ENCODE results near the gene SOX3. TPM values are rescaled to one million over a fixed set of nuclear protein-coding genes. Genes with fewer than 3 reads are reported as not detected.
A peak's percentile ranks its signal among the peaks of the same experiment; 100 is the strongest.

SOX3 gene
- total RNA-seq, result not detected
- long read RNA-seq, result 0 reads

DNA sequence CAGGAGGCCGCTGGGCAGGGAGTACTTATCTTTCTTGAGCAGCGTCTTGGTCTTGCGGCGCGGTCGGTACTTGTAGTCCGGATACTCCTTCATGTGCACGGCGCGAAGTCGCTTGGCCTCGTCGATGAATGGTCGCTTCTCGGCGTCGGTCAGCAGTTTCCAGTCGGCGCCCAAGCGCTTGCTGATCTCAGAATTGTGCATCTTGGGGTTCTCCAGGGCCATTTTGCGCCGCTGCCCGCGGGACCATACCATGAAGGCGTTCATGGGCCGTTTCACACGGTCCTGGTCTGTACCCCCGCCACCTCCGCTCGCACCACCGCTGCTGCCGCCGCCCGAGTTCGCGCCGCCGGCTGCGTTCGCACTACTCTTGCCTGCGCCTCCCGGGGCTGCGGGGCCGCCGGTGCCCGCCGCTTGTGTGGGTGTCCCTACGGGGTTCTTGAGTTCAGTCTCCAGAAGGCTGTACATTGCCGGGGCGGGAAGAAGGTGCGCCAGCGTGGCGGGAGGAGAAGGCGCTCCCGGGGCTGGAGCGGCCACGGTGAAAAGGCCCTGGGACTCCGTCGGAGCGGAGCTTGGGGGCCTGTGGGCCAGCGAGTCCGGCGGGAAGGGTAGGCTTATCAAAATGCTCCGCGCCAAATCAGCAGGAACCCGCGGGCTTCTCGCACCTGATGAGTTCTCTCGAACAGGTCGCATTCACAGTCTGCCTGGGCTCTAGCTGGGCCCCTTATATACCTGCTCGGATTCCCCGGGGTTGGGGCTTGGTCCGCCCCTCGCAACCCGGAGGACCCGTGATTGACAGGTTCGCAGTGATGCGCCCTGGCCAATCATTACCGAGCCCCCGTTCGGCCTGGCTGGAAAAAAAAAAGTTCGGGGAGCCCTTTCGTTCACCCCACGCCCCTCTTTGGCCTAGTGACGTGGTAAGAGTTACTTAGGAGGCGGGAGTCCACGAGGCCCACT, at the start of gene SOX3:
Gene SOX3 (minus strand): TSS at position 699 of the 954 bp plus-strand sequence. CDS start 9 bp downstream, at position 690.
- intact Hi-C loops (cut with DNase I), result no loop called here
- no peak for ATAC-seq (ENCODE audit: poor library complexity)
- no peak for DNase-seq

DNA sequence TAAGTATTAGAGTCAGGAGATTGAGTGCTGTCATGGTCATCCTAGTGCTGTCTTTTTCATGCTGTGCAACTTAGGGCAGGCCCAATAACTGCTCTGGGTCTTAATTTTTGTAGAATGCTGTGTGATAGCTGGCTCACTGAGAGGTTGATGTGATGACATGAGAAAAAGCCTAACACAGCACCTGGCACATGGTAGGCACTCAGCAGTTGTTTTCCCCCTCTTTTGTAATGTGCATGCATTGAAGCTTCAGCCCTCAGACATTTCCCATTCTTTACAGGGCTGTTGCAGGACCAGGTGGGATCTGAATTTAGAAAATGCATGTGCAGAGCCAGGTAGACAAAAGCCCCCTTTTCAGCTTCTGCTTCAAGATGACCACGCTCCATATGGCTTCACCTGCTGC, 44.1 kb upstream of the SOX3 start:
- ATAC-seq (ENCODE audit: poor library complexity), result no peak
- intact Hi-C loops (cut with DNase I), result no loop called here

DNA sequence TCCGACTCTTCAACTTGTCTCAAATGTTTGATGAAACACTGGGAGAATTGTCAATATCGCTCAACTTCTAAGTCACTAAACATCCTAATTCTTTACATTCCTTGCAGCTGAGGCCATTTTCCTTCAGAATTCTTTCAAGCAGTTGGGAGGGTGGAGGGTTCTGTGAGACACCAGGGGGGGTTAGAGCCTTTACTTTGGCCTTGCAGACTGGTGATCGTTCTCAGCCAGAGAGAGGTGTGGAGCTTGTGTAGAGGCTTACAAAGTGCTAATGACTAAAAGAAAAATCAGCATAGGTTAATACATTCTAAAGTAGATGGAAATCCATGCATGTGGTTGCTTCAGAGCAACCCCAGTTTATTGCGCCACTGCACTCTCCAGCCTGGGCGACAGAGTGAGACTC, 21.3 kb upstream of the SOX3 start:
- intact Hi-C loops (cut with DNase I), result no loop called here
- DNase-seq (no peak), ATAC-seq (ENCODE audit: poor library complexity) (no peak)

More for the DNA sequence above, 44.1 kb upstream of the SOX3 start:
- DNase-seq, result no peak

DNA sequence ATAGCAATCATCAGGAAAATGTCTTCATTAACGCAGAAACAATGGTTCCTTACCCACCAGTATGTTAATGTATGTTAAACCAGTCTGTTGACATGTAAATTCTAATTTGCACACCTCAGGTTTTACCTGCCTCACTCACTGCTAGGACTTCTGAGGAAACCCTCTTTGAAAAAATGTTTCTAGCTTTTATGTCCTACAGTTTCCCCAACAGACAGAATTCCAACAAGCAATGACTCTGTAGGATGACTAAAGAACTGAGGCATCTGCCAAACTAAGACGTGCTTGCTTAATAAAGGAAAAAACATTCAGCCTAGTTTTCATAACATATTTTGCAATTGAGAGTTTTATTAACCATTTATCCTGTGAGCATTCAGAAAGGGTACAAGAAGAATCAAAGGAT, 20.6 kb upstream of the SOX3 start:
- intact Hi-C loops (cut with DNase I), result no loop called here
- no peak for ATAC-seq (ENCODE audit: poor library complexity)
- no peak for DNase-seq

DNA sequence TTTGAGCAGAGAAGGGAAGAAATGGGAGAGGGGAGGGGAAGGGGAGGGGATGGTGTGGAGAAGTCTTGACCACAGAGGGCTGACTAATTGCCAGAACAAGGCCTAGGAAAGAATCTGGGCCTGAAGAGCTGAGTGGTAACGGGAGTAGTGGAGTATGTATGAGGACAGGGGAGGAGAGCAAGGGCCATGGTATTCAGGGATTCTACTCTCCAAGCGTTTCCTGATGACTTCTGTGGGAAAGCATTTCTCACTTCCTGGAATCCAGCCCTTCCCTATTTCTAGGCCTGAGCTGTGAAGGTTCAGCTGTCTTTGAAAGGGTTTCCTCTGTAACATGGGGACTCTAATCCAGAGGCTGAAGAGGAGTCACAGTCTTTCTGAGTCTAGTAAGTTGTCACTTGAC, 19.7 kb upstream of the SOX3 start:
- no peak for ATAC-seq (ENCODE audit: poor library complexity)

DNA sequence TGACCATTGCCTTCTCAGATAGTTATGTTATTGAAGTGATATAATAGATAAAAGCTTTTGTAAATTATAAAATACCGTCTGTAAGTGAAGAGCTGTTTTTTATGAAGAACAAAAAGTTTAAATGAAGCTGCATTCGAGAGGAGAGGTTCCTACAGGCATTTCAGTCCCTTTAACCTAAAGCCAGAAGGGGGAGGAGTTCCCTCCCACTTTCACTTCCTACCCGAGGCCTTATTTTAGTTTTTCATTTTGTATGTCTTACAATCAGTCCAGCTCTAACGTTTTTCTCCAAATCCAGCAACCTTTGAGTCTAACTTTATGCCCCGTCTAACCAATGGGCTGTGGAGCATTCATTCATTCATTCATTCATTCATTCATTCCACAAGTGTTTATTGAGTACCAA, 16.5 kb upstream of the SOX3 start:
- ATAC-seq (ENCODE audit: poor library complexity), result no peak
- intact Hi-C loops (cut with DNase I), result no loop called here
- DNase-seq, result no peak

More for the DNA sequence above, 19.7 kb upstream of the SOX3 start:
- DNase-seq, result no peak
- intact Hi-C loops (cut with DNase I), result no loop called here

DNA sequence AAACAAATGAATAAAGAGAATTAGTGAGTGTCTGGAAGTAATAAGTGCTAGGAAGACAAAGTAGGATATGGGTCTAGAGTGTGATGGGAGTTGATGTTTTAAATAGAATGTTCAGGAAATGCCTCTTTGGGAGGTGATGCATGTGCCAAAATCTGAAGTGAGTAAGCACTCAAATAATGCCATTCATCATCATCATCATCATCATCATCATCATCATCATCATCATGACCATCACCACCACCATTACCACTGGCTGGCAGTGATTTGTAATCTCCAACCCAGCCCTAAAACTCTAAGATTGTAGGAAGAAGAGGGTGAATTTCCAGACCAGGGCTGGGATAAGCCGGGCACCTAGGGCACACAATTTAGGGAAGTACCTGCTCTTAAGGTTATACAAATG, 9.7 kb upstream of the SOX3 start:
- intact Hi-C loops (cut with DNase I), result no loop called here
- ATAC-seq (ENCODE audit: poor library complexity) (no peak), DNase-seq (no peak)

DNA sequence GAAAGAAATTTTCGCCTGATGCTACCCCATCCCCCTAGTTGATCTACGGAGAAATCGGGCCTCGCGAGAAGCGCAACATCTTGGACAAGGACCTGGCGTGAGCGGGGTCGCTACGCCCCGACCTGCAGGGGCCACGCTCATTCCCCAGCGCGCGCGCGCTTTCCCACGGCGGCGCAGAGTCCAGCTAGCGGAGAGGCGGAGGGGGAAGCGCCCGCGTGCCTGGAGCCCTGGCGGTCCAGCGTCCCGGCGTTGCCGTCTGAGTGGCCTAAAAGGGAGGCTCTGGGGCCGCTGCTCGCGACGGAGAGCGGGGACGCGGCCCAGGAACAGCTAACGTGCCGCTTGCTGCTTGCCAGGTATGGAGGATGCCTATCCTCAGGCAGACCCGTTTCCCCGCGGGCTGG, 6.0 kb upstream of the SOX3 start:
- ATAC-seq (ENCODE audit: poor library complexity) (no peak), DNase-seq (no peak)
- intact Hi-C loops (cut with DNase I), result no loop called here

DNA sequence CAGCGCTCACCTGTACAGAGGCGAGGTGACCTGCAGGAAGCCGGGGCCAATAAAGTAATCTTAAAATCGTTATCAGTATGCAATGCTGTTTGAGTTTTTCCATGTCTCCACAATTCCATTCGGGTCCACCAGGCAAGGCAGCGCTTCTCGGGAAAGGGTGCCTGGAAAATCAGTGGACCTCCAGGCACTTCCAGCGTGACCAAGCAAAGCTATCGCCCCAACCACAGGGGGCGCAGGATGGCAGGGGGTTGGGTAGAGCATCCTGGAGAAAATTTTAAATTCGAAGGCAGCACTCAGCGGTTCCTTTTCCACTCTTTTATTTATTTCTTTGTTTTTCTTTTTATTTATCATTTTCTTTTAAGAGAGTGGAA, 5.4 kb upstream of the SOX3 start:
- intact Hi-C loops (cut with DNase I), result no loop called here
- ATAC-seq (ENCODE audit: poor library complexity), result no peak
- DNase-seq, result no peak

DNA sequence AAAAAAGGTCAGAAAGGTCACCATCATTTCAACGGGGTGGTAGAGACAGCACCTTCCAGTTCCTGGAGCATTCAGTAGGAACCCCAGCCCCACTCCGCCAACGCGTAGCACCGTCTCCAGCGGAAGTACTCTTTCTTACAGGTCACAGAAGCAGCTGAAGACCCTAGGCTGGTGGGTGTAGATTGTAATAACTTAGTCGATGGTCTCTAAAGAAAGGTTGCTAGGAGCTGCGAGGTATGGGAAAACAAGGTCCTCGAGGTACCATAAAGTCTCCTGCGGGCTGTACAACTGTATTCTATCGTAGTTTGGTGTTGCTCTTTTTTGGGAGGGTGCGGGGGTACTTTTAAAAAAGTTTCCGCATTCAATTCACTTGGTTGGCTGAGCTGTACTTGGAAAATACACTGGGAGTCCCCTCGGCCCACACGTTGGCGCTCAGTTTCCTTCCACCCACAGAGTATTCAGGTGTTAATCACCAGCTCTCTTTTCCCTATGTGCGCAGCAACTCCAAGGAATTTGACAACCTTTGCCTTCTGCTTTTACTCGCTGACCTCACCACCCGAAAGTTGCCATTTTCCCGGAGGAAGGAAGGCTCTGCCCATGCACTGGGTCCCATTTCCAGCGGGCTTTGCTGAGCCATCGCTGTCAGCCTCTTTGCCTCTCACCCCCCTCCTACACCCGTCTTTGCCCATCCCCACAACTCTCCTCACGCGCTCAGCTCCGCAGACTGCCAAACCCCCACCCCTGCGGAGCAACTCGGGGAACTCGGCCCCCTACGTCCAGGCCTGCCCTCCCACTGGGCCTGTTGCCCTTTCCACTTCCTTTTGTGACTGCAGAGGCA, 4.8 kb upstream of the SOX3 start:
- no peak for ATAC-seq (ENCODE audit: poor library complexity)
- intact Hi-C loops (cut with DNase I), result no loop called here

DNA sequence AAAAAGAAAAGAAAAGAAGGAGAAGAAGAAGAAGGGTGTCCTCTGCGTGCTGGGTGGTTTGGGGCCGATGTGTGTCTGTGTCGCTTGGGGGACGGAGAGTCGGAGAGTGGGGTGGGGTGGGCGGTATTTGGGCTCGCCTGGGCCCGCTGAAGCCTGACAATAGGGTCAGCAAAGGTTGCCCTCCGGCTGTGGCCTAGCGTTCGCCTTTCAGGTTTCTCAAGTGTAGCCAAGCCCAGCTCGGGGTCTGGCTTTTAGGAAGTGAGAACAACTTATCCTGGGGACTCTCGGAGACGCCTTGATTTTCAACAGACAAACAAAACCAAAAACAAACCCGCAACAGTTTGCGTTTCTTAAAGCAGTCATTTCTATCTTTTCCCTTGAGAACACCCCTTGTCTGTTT, 4.1 kb upstream of the SOX3 start:
- DNase-seq, result no peak
- intact Hi-C loops (cut with DNase I), result no loop called here
- ATAC-seq (ENCODE audit: poor library complexity), result no peak

More for the DNA sequence above, 4.8 kb upstream of the SOX3 start:
- DNase-seq, result no peak

DNA sequence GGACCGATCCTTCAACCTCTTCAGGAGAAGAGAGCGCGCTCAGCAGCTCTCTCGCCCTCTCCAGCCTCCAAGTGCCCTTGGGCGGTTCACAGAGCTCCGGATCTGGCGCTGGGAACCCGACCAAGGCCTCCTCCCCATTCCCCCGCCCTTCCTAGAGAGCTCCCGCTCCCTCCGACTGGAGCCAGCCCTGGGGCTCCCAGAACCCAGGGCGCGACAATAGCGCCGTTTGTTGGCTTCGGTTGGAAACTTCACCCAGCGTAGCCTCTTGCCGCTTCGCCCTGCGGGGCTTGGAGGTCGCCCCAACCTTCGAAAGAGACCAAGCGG, 3.1 kb upstream of the SOX3 start:
- no peak for ATAC-seq (ENCODE audit: poor library complexity)
- DNase-seq, result no peak
- intact Hi-C loops (cut with DNase I), result no loop called here

DNA sequence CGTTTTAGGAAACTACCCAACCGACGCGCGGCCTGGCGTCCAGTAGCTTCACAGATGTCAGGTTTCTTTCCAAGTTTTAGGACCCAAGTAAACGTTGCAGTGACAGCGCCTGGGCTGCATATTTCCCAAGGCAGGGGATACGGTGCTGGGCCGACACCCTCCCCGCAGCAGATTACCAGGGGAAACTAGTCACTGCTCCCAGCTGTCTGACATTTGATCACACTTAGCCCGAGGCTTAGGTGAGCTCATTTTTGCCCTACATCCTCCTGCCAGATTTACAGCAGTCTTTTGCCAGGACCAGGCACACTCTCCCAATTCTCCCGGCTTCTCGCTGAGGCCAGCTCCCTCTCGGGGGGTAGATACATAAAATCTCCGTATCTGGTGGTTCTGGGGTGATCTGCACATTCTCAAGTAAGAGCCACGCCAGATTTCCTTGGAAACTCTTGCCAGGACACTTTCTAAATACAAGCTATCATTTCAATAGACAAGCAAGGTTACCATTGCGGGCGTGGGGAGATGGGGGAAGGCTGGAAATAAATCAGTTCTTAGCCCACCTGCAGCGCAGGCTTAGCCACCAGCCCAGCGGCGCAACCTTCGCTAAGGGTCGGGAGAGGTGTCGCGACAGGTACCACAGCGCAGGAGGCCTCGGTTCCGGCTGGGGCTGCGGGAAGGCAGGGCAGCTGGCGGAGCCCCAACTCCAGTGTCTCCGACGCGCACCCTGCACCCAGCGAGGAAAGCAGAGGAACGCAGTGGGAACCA, 2.5 kb upstream of the SOX3 start:
- ATAC-seq (ENCODE audit: poor library complexity) (no peak), DNase-seq (no peak)
- intact Hi-C loops (cut with DNase I), result no loop called here

DNA sequence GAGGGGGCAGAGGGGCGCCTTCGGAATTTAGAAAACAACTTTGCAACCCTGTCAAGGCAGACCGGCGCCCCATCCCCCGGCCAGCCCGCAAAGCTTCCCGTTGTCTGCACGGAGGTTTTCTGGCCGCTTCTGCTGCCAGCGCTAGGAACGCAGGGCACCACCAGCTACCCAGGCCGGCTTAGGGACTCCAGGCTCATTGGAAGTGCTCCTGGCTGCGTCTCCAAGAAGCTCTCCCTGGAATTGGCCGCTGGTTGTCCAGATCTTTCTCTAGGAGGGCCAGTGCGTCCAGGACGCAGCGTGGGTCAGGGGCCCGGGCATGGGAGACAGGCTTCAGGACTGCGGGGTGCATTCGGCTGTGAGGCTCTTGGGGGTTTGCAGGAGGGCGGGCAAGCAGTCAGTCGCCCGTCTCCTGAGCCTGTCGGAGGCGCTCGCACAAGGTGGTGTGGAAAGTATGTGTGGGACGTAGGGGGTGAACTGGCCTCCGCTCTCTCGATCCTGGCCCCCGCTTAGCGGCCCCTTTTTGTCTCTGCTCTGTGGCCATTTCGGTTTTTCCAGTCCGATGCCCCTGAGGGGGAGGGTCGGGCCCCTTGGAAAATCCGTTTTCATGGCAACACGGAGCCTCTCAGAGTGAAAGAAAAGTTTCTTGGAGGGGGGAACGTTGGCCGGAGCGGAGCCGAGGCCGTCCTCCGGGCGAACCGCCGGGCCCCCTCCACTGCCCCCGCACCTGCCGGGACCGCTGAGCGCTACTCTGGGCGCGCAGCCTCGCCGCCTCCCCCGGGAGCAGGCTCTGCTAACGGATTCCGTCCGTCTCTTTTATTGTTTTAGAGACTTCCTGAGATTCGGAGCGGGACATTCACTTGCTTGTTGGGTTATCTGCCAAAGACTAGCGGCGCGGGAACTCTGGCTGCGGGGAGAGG, 810 bp upstream of the SOX3 start:
- intact Hi-C loops (cut with DNase I), result no loop called here
- no peak for DNase-seq
- no peak for ATAC-seq (ENCODE audit: poor library complexity)

DNA sequence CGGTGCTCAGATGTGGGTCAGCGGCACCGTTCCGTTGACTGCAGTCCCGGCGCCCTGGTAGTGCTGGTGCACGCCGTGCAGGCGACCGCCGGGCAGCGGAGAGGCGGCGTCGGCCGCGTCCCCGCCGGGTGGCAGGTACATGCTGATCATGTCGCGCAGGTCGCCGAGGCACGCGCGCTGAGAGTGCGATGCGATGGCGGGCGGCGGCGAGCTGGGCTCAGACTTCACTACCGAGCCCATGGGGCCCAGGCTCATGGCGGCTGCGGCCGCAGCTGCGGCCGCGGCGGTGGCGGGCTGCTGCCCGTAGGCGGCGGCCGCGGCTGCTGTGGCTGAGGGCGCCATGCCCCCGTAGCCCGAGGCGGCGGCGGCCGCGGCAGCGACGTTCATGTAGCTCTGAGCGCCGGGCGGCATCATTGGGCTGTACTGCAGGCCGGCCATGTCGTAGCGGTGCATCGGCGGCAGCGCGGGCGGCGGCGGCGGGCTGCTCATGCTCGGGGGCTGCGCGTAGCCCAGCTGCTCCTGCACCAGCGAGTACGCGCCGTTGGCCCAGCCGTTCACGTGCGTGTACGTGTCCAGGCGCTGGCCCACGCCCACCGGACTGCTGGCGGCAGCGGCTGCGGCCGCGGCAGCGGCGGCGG, 1.0 kb downstream of the SOX3 start:
- ATAC-seq (ENCODE audit: poor library complexity), result peak; percentile 84
- intact Hi-C loops (cut with DNase I), result no loop called here
- DNase-seq, result no peak

DNA sequence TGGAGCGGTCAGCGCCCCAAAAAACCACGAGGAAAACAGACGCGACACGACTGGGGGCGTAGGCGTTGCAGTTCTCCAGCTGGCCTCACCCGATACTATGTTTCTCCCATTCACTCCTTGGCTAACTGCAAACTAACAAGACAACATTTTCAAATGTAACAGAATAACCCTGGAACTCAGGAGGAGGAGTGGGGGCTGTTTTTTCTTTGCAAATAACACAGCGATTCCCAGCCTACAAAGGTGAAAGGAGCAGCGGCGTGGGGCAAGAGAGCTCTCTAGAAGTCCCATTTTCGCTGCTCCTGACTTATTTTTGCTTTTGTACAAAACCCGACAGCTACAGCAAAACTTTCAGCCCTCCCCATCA, 1.6 kb downstream of the SOX3 start:
- DNase-seq (no peak), ATAC-seq (ENCODE audit: poor library complexity) (no peak)
- intact Hi-C loops (cut with DNase I), result no loop called here

DNA sequence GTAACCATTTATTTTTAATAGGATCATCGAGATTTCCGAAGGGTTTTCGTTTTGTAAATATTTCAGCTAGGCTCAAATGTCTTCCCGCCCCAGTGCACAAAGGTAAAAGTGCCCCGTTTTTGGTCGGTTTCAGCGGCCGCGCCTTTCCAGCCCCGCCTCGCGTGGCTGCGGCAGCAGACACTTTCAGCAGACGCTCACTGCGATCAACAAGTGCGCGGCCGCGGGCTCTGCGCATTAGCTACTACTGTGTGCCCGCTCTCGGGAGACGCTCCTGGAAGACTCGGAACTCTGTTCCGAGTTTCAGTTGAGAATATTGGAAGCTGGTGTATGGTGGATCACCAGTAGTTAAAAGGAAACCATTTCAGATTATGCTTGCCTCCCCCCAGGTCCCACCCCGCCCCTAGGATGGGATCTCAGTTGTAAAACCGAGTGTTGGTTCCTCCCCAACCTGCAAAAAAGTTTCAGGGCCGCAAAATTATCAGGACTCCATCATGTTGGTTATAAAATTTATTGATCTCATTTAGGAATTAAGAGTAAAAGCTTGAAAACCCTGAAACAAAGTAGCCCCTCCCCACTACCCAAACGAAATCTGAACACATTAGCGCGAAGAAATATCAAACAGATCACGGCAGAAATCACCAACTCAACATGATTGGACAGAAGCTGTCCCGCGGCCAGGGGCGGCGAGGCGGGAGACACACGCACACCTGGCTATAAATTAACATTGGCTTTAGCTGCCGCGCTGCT, 2.2 kb downstream of the SOX3 start:
- no peak for DNase-seq
- intact Hi-C loops (cut with DNase I), result no loop called here
- ATAC-seq (ENCODE audit: poor library complexity), result no peak

Data from Right ventricle myocardium superior (tissue), 1 donor.